ENCODE measurements around the gene OGFOD2. TPM values are rescaled to one million over a fixed set of nuclear protein-coding genes. Genes with fewer than 3 reads are reported as not detected.
"Not testable (repeated sequence)": the region's sequence is repeated elsewhere in the genome, so short reads cannot be mapped to it uniquely, and the experiment has no call there.

Gene OGFOD2
- total and polyA plus RNA-seq, 10 donors, result 9.5 to 32.3 (median 20.5) TPM

- Histone ChIP-seq H3K9me3 (no peaks in the 10 kb centered on the region), H3K27me3 (replicated peaks in 1 of 7) (no peaks in the 10 kb centered on the region), H3K27ac (peak overlapping the region in 1 of 8 donors; percentile 31), H3K4me3 (no peak overlapping the region), H3K36me3 (no peaks in the 10 kb centered on the region), H3K4me1 (peaks cover 0 to 19% (median 3%) of the 10 kb centered on the region in 6 donors)
- intact Hi-C loops (cut with DNase I; ENCODE audit: low total_unique reads), result no loop called here
- no peak for TF ChIP-seq POLR2AphosphoS5 (IDR thresholded peaks at IDR 0.05)
- TF ChIP-seq POLR2A (IDR thresholded peaks at IDR 0.05), result no peak
- TF ChIP-seq, protein P1, sequence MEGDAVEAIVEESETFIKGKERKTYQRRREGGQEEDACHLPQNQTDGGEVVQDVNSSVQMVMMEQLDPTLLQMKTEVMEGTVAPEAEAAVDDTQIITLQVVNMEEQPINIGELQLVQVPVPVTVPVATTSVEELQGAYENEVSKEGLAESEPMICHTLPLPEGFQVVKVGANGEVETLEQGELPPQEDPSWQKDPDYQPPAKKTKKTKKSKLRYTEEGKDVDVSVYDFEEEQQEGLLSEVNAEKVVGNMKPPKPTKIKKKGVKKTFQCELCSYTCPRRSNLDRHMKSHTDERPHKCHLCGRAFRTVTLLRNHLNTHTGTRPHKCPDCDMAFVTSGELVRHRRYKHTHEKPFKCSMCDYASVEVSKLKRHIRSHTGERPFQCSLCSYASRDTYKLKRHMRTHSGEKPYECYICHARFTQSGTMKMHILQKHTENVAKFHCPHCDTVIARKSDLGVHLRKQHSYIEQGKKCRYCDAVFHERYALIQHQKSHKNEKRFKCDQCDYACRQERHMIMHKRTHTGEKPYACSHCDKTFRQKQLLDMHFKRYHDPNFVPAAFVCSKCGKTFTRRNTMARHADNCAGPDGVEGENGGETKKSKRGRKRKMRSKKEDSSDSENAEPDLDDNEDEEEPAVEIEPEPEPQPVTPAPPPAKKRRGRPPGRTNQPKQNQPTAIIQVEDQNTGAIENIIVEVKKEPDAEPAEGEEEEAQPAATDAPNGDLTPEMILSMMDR (IDR thresholded peaks at IDR 0.05 in 8 of 11, conservative IDR thresholded peaks at IDR 0.05 in 3 of 11), result no peak
- 62 to 78% (median 70%) methylated on average over 3 of the region's 3 CpGs for WGBS, 5 donors
- DNase-seq, result no peak
Measured at GRCh38 chr12:122937622-122938091, 37.4 kb upstream of the OGFOD2 start.

- DNase-seq, result no peak
- Histone ChIP-seq H3K9me3 (no peaks in the 10 kb centered on the region), H3K4me3 (no peak overlapping the region), H3K36me3 (no peaks in the 10 kb centered on the region), H3K27me3 (replicated peaks in 1 of 7) (no peaks in the 10 kb centered on the region), H3K27ac (no peak overlapping the region), H3K4me1 (peaks cover 0 to 30% (median 11%) of the 10 kb centered on the region in 6 donors)
- TF ChIP-seq POLR2AphosphoS5 (IDR thresholded peaks at IDR 0.05), result no peak
- intact Hi-C loops (cut with DNase I; ENCODE audit: low total_unique reads), result no loop called here
- 84 to 95% (median 92%) methylated on average over 4 of the region's 4 CpGs for WGBS, 5 donors
Measured at GRCh38 chr12:122939125-122939524, 35.9 kb upstream of the OGFOD2 start.

- 91 to 93% (median 93%) methylated on average over 5 of the region's 5 CpGs for WGBS, 5 donors
- DNase-seq; H3K27me3 ChIP-seq (replicated peaks in 1 of 7); intact Hi-C loops (cut with DNase I; ENCODE audit: low total_unique reads); H3K4me3 ChIP-seq; H3K36me3 ChIP-seq; H3K9me3 ChIP-seq; H3K27ac ChIP-seq: not testable (repeated sequence)
- H3K4me1 ChIP-seq, result peaks cover 0 to 27% (median 12%) of the 10 kb centered on the region in 6 donors
Measured at GRCh38 chr12:122941351-122941750, 33.7 kb upstream of the OGFOD2 start.

DNA sequence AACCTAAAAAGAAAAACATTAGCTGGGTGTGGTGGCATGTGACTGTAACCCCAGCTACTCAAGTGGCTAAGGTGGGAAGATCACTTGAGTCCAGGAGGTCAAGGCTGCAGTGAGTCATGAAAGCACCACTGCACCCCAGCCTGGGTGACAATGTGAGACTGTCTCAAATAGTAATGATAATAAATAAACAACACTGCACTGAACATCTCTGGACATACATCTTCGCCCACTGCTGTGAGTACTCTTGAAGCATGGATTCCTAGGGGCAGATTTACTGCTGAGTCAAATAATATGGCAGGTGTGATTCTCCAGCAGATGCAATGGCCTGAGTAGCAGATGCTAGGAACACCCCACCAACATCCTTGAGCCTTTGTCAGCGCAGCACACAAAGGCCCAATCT, 32.4 kb upstream of the OGFOD2 start:
- 86 to 100% (median 90%) methylated on average over 2 of the region's 2 CpGs for WGBS, 5 donors
- Histone ChIP-seq H3K36me3 (no peaks in the 10 kb centered on the region), H3K27ac (peak overlapping the region in 6 of 8 donors; percentile 29 to 74 (median 66)), H3K4me1 (peaks cover 3 to 40% (median 24%) of the 10 kb centered on the region in 6 donors), H3K4me3 (no peak overlapping the region), H3K27me3 (replicated peaks in 1 of 7) (no peaks in the 10 kb centered on the region), H3K9me3 (no peaks in the 10 kb centered on the region)
- DNase-seq, result no peak
- TF ChIP-seq, protein P1 (IDR thresholded peaks at IDR 0.05 in 8 of 11, conservative IDR thresholded peaks at IDR 0.05 in 3 of 11), result no peak
- no peak for TF ChIP-seq POLR2A (IDR thresholded peaks at IDR 0.05)
- TF ChIP-seq POLR2AphosphoS5 (IDR thresholded peaks at IDR 0.05), result no peak
- intact Hi-C loops (cut with DNase I; ENCODE audit: low total_unique reads), result no loop called here

DNA sequence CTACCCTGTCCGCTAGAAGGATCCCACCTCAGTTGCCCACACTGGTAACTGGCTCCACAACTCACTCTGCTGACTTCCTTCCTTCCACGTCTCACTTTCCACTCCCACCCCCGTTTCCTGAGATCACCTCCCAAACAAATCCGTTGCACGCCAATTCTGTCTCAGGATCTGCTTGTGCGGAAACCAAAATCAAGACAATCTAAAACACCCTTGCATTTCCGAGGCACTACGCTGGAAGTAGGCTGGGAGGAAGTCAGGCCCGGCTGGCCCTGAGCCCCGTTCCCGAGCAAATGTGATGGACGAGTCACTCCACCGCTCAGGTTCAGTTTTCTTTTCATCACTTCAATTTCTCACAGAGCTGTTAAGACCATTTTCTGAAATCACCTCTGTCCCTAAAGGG, 31.8 kb upstream of the OGFOD2 start:
- peak overlapping the region in 7 of 8 donors; percentile 29 to 74 (median 62) for H3K27ac ChIP-seq
- no peak overlapping the region for H3K4me3 ChIP-seq
- TF ChIP-seq POLR2A (IDR thresholded peaks at IDR 0.05) (no peak), POLR2AphosphoS5 (IDR thresholded peaks at IDR 0.05) (peak in 2 of 3 donors; percentile 42 to 53)
- TF ChIP-seq, protein P1 (IDR thresholded peaks at IDR 0.05 in 8 of 11, conservative IDR thresholded peaks at IDR 0.05 in 3 of 11), result no peak
- no peak for DNase-seq
- H3K4me1 ChIP-seq, result peaks cover 3 to 46% (median 27%) of the 10 kb centered on the region in 6 donors
- no peaks in the 10 kb centered on the region for H3K9me3 ChIP-seq
- H3K36me3 ChIP-seq, result no peaks in the 10 kb centered on the region
- WGBS, 5 donors, result 28 to 53% (median 43%) methylated on average over 13 of the region's 13 CpGs
- intact Hi-C loops (cut with DNase I; ENCODE audit: low total_unique reads), result no loop called here
- no peaks in the 10 kb centered on the region for H3K27me3 ChIP-seq (replicated peaks in 1 of 7)

All from spleen (tissue), 11 donors.